KOPT-K1 (cell line): ENCODE results near the gene CLINT1.
"Not testable (repeated sequence)": the region's sequence is repeated elsewhere in the genome, so short reads cannot be mapped to it uniquely, and the experiment has no call there.

Experiments used
- H3K27ac ChIP-seq: fragments of 200-600 bp; sonication (generic); 2 replicates; pipeline ENCODE4 v1.5.1; 2016; ENCODE audit warnings: antibody characterized with exemption, mild to moderate bottlenecking, low read depth, low read length; ENCODE audit not compliant: poor library complexity, severe bottlenecking
- H3K36me3 ChIP-seq: fragments of 200-600 bp; sonication (generic); 2 replicates; pipeline ENCODE4 v1.5.1; 2017; ENCODE audit warnings: antibody characterized with exemption, mild to moderate bottlenecking, low read length, moderate library complexity; ENCODE audit not compliant: insufficient read depth
- H3K9me3 ChIP-seq: fragments of 200-600 bp; sonication (generic); 2 replicates; pipeline ENCODE4 v1.5.1; 2017; ENCODE audit warnings: antibody characterized with exemption, low read length, mild to moderate bottlenecking; ENCODE audit not compliant: insufficient read depth, poor library complexity, severe bottlenecking

Gene CLINT1

DNA sequence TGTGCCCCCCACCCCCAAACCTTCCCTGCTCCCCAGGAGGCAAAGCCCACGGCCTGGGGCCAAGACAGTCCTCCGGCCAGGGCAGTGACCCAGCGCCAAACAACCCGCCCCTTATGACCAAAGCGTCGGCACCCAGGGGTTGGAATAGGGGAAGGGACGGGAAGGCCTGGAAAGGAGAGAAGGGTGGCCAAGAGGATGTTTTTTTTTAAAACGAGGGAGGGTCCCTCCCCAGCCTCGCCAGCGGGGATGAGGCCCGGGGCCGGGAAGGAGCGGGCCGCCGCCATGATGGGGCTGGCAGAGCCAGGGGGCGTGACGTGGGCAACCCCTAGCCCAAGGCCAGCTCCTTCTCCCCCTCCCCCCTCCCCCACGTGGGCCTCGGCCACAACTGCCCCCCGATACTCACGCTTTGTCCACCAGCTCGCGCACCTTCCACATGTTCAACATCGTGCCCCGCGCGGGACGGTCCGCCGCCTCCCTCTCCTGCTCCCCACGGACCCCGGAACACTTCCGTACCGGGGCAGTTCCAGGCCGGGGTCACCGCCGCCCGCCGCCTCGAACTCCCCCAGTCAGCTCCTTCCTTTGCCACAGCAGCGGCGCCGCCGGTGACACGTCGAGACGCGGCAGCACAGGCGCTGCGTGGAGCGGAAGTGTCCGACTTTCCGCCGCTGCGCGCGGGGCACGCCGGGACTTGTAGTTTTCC lies at the start of gene CLINT1:
CLINT1 (minus strand) TSS at position 619 of the 700 bp plus-strand sequence; CDS start at position 444, 175 bp downstream.
- Histone ChIP-seq H3K36me3 (peaks cover 17% of the 10 kb centered on the region), H3K9me3 (no peaks in the 10 kb centered on the region), H3K27ac (peak within 1 kb of the TSS; percentile 90)

DNA sequence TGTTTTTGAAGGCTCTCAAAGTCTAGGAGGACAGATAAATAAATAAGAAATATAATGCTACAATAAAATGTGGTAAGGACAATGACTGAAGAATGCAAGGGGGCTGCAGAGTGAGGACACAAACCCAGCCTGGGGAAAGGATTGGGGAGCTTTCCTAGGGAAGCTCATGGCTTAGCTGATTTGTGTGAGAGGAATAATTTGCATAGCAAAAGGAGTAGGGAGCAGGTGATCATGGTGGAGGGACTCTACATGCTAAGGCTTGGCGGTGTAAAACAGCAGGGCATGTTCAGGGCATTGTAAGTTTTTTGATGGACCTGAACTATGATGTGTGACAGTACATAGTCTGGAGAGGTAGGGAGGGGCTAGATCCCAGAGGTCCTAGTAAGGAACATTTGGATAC lies 49.5 kb upstream of the CLINT1 start:
- Histone ChIP-seq H3K9me3 (no peaks in the 10 kb centered on the region), H3K27ac (no peak overlapping the region), H3K36me3 (no peaks in the 10 kb centered on the region)

DNA sequence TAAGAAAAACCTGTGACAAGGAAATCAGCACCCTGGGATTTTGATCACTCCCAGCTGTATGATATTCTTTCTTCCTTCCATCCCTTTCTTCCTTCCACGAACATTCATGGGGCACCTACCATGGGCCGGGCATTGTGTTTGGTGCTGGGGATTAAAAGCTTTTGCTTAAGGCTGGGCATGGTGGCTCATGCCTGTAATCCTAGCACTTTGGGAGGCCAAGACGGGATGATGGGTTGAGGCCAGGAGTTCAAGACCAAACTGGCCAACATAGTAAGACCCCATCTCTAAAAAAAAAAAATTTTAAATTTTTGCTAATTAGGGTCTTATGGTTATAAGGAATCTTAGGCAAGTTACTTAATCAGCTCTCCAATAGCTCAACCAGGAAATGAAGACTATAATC lies 48.5 kb upstream of the CLINT1 start:
- no peaks in the 10 kb centered on the region for H3K9me3 ChIP-seq
- H3K27ac ChIP-seq: no peak overlapping the region

DNA sequence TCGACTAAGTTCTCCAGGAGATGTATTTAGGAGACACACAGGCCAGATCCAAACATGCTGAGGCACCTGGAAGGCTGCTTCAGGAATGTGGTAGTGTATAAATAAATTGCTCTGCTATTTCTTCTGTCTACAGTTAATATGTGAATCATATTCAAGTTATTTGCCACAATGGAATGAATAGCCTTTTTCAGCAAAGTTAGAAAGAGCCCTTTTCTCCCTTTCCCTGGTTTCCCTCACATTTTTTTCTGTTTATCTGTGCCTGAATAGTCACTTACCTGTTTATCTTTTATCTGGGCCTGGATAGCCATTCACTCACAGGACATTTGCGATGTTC lies 44.1 kb upstream of the CLINT1 start:
- H3K27ac ChIP-seq: no peak overlapping the region
- H3K9me3 ChIP-seq: no peaks in the 10 kb centered on the region

More for the DNA sequence above, 48.5 kb upstream of the CLINT1 start:
- no peaks in the 10 kb centered on the region for H3K36me3 ChIP-seq

DNA sequence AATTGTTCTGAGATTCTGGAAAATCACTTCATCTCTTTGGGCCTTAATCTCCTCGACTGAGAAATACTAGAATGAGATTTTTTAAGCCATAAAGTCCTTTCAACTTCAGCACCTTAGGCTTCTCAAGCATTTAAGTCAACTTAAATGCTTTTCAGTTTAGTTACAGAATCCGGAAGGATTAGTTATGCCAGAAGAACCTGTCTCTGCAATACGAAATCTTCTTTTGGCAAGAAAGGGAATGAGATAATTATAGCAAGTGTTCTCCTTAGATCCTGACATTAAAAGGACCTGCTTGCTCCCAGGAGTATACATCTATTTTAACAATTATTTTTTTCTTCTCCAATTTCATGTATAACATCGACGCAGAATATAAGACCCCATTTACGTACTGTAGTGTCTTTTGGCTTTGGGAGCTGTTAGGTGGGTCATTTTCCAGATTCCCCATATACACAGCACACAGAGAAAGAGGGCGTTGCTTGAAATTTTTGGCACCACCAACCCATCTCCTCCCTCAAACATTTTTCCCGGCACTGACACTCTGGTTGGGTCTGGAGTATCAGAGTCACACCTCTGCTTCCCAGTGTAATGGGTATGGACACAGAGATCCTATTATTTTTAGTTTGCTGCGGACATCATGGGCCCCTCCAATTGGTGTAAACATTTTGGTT lies 43.6 kb upstream of the CLINT1 start:
- no peaks in the 10 kb centered on the region for H3K9me3 ChIP-seq
- no peak overlapping the region for H3K27ac ChIP-seq
- H3K36me3 ChIP-seq: no peaks in the 10 kb centered on the region

More for the DNA sequence above, 44.1 kb upstream of the CLINT1 start:
- H3K36me3 ChIP-seq: no peaks in the 10 kb centered on the region

DNA sequence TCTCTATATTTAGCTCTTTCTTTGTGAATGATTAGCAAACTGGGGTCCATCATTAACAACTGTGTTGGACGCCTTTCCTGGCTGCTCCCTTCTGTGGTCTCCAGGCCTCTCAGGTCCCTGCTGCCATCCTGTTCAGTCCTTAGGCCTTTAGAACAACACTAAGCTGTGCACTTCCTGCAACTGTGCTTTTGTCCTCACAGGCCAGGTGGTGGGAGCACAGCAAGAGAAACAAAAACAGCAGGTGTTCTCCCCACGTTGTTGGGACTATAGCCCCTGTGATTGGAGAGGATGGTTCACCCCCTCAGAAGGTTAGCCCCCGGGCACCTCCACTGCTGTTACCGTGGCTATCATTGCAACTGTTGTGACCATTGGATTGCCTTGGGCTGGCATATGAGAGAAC lies 41.7 kb upstream of the CLINT1 start:
- peak overlapping the region; percentile 55 for H3K27ac ChIP-seq
- no peaks in the 10 kb centered on the region for H3K36me3 ChIP-seq
- H3K9me3 ChIP-seq: no peaks in the 10 kb centered on the region

DNA sequence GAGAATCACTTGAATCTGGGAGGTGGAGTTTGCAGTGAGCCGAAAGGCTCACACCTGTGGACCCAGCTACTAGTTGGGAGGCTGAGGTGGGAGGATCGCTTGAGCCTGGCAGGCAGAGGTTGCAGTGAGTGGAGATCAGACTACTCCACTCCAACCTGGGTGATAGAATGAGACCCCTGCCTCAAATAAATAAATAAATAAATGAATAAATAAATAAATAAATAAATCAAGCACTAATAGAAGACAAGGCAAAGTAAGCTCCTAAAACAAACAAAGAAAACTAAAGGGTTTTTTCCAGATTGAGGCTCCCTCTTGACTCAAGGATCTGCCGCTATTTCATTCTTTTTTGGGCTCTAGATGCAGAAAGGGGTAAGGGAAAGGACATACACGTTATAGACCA lies 34.7 kb upstream of the CLINT1 start:
- no peak overlapping the region for H3K27ac ChIP-seq
- H3K9me3 ChIP-seq: no peaks in the 10 kb centered on the region
- no peaks in the 10 kb centered on the region for H3K36me3 ChIP-seq

DNA sequence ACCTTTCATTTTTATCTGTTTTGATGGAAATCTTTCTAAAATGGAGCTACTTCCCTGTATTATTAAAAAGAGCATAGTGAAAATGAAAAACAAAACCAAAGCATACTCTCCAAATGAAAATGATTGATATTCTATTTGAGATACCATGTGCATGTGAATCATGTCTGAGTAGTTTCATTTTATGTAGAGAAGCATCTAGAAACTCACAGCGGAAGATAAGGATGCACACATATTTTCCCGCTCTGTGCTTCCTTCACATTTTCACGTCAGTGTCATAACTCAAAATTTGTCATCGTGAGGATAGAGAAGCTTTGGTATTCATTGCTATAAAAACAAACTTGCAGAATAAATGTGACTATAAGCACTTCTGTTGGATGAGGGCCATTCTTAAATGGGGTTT lies 34.0 kb upstream of the CLINT1 start:
- Histone ChIP-seq H3K9me3 (no peaks in the 10 kb centered on the region), H3K36me3 (no peaks in the 10 kb centered on the region), H3K27ac (no peak overlapping the region)

DNA sequence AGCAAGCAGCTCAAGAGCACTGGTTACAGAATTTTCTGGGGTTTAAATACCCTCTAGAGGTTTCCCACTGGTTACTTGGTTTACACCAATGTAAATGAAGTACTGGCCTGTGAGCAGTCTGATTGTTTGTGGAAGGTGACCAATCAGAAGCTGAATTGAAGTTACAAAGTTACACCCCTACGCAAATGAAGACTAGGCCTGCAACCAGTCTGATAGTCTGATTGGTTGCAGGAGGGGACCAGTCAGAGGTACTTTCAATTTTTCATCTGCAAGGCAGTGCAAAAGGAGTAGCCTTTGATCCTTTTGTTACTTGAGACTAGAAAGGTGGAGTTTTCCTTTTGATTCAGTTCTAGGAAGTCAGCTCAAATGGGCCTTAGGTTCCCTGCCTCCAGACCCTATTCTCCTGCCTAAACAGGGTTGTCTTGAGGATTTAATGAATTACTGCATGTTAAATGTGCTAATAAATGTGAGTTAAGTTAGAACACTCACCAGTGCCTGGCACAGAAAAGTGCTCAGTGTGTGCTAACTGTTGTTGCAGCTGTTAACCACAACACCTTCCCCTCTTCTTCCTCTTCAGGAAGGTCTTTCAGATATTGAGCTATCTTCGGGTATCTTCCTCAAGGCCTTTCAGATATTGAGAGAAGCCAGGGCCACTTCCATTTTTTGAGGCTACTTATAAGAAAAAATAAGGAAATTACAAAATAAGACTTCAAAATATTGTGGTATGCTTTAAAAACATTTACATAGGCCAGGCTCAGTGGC lies 32.1 kb upstream of the CLINT1 start:
- Histone ChIP-seq H3K9me3 (peaks cover 6% of the 10 kb centered on the region), H3K36me3 (no peaks in the 10 kb centered on the region), H3K27ac (peak overlapping the region; percentile 59)

DNA sequence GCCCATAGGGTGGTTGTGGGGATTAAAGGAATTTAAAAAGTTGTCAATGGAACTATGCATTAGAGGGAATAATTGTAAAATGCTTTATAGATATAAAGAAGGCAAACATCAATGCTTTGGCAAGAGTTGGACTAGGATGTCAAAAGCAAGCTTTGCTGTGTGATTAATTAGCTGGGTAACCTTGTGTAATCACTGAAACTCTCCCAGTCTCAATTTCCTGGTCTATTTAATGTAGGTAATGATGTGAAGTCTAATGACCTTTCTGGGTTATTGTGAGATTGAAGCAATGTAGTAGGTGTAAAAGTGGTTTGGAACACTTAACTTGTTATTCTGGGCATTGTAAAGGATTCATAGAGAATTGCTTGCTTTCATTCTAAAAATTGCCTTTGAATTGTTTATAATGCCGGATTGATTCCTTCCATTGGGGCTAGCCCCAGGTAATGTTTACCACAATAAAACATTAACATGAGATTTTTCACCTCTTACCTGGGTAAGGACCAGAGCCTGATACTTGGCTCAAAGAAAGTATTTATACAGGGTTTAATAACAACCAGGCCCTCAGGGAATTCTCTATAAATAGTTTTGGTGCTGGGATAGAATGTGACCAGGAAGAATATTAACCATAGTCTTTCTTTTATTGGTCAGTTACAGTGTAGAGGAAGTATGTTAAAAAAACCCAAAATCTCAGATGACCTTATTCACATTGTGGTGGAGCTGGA lies 30.0 kb upstream of the CLINT1 start:
- H3K27ac ChIP-seq: no peak overlapping the region

DNA sequence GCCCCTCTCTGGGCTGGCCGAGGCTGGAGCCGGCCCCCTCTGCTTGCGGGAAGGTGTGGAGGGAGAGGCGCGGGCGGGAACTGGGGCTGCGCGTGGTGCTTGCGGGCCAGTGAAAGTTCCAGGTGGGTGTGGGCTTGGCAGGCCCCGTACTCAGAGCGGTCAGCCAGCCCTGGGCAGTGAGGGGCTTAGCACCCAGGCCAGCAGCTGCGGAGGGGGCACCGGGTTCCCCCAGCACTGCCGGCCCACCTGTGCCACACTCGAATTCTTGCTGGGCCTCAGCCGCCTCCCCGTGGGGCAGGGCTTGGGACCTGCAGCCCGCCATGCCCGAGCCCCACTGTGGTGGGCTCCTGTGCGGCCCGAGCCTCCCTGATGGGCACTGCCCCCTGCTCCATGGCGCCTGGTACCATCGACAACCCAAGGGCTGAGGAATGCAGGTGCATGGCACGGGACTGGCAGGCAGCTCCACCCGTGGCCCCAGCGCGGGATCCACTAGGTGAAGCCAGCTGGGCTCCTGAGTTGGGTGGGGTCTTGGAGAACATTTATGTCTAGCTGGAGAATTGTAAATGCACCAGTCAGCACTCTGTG lies 27.9 kb upstream of the CLINT1 start:
- H3K9me3 ChIP-seq: peaks cover 6% of the 10 kb centered on the region

More for the DNA sequence above, 30.0 kb upstream of the CLINT1 start:
- no peaks in the 10 kb centered on the region for H3K36me3 ChIP-seq
- H3K9me3 ChIP-seq: peaks cover 6% of the 10 kb centered on the region

DNA sequence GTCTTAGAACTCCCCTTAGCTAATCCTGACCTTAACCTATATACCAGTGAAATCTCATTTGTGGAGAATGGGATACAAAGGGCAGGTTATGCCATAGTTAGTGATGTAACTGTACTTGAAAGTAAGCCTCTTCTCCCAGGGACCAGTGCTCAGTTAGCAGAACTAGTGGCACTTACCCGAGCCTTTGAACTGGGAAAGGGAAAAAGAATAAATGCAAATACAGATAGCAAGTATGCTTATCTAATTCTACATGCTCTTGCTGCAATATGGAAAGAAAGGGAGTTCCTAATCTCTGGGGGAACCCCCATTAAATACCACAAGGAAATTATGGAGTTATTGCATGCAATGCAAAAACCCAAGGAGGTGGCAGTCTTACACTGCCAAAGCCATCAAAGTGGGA lies 26.1 kb upstream of the CLINT1 start:
- not testable (repeated sequence) for H3K27ac ChIP-seq, H3K36me3 ChIP-seq, H3K9me3 ChIP-seq

More for the DNA sequence above, 27.9 kb upstream of the CLINT1 start:
- Histone ChIP-seq H3K36me3 (no peaks in the 10 kb centered on the region), H3K27ac (no peak overlapping the region)

DNA sequence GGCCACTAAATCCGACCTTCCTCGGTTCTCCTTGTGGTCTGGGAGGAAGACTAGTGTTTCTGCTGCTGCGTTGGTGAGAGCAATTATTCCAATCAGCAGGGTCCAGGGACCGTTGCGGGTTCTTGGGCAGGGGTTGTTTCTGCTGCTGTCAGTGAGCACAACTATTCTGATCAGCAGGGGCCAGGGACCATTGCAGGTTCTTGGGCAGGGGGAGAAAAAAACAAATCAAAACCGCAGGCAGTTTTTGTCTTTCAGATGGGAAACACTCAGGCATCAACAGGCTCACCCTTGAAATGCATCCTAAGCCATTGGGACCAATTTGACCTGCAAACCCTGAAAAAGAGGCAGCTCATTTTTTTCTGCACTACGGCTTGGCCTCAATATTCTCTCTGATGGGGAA lies 22.6 kb upstream of the CLINT1 start:
- H3K27ac ChIP-seq, H3K9me3 ChIP-seq, H3K36me3 ChIP-seq: not testable (repeated sequence)

DNA sequence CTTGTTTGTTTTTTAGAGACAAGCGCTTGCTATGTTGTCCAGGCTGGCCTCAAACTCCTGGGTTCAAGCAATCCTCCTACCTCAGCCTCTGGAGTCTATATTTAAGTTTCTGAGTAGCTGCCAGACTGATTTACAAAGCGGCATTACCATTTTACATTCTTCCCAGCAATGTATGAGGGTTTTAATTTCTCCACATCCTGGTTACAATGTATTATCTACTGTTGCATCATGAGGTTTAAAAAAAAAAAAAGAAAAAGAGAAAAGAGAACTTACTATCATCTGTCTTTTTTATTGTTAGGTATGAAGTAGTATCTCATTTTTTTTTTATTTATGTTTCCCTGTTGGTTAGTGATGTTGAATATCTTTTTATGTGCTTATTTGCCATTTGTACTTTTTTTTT lies 18.9 kb upstream of the CLINT1 start:
- Histone ChIP-seq H3K36me3 (no peaks in the 10 kb centered on the region), H3K9me3 (no peaks in the 10 kb centered on the region), H3K27ac (no peak overlapping the region)

DNA sequence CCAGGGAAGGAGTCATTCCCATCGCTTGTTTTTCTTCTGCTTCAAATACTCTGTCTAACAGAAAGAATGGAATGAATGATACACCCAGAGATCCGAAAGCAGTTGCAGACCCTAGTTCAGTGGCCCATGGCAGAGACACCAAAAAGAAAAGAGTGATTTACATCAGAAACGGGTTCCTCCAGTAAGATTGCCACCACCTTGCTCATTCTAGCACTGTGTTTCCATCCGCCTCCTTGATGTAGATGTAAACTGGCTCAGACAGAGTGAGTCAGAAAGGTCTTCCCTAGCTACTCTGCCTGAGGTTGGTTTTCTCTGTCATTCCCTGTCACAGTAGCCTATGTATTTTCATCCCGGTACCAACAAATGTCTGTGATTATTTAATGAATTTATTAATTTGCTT lies 15.9 kb upstream of the CLINT1 start:
- Histone ChIP-seq H3K36me3 (no peaks in the 10 kb centered on the region), H3K9me3 (no peaks in the 10 kb centered on the region), H3K27ac (no peak overlapping the region)
